HG02759 (cell line): Measurements from ENCODE around the gene SGF29.
A peak's percentile ranks its signal among the peaks of the same experiment; 100 is the strongest.
"Not testable (repeated sequence)": the region's sequence is repeated elsewhere in the genome, so short reads cannot be mapped to it uniquely, and the experiment has no call there.

ENCODE experiments used
- ATAC-seq: cut with Tn5 transposase; IDR thresholded peaks from one replicate; pipeline ENCODE4 v1.9.1; 2021; ENCODE audit warnings: mild to moderate bottlenecking, moderate library complexity; ENCODE audit not compliant: unreplicated experiment

SGF29 gene

GRCh38 chr16:28592979-28593553, 39.3 kb downstream of the SGF29 start:
- ATAC-seq: no peak

- not testable (repeated sequence) for ATAC-seq
Observed at GRCh38 chr16:28595451-28595850, 41.7 kb downstream of the SGF29 start.

- no peak for ATAC-seq
Observed at GRCh38 chr16:28596115-28596630, 42.5 kb downstream of the SGF29 start.

GRCh38 chr16:28596840-28597691, 43.3 kb downstream of the SGF29 start, which contains the start of gene SULT1A2:
SULT1A2 (minus strand) TSS chr16:28597050; CDS start chr16:28595930, 1,120 bp downstream.
- no peak for ATAC-seq

- no peak for ATAC-seq
Observed at GRCh38 chr16:28597692-28598261, 44.1 kb downstream of the SGF29 start.

GRCh38 chr16:28599377-28600285, 45.9 kb downstream of the SGF29 start:
- peak; percentile 57 for ATAC-seq

GRCh38 chr16:28600965-28601364, 47.2 kb downstream of the SGF29 start:
- not testable (repeated sequence) for ATAC-seq

GRCh38 chr16:28601589-28601988, 47.9 kb downstream of the SGF29 start:
- ATAC-seq: not testable (repeated sequence)

- not testable (repeated sequence) for ATAC-seq
Observed at GRCh38 chr16:28602062-28602461, 48.3 kb downstream of the SGF29 start.

- no peak for ATAC-seq
Observed at GRCh38 chr16:28602529-28602928, 48.8 kb downstream of the SGF29 start.

GRCh38 chr16:28603381-28604185, 49.9 kb downstream of the SGF29 start:
- ATAC-seq: no peak

GRCh38 chr16:28604186-28604565, 50.5 kb downstream of the SGF29 start:
- ATAC-seq: no peak

- ATAC-seq: no peak
Observed at GRCh38 chr16:28606291-28607115, 52.8 kb downstream of the SGF29 start.

- no peak for ATAC-seq
Observed at GRCh38 chr16:28607116-28607623, 53.5 kb downstream of the SGF29 start.

GRCh38 chr16:28607681-28608495, 54.2 kb downstream of the SGF29 start:
- not testable (repeated sequence) for ATAC-seq

GRCh38 chr16:28608496-28608808, 54.7 kb downstream of the SGF29 start:
- not testable (repeated sequence) for ATAC-seq

GRCh38 chr16:28608867-28609596, 55.3 kb downstream of the SGF29 start:
- not testable (repeated sequence) for ATAC-seq
